Measurements from ENCODE around the gene NECTIN1. TPM values are rescaled to one million over a fixed set of nuclear protein-coding genes. Genes with fewer than 3 reads are reported as not detected.

Gene NECTIN1
- total RNA-seq, 2 experiments from 2014 or later, result 1.5 TPM

- POLR2A ChIA-PET, result no interaction called here
- Mint-ChIP-seq H3K27ac (no peak overlapping the region), H3K9me3 (no peaks in the 10 kb centered on the region), H3K27me3 (peaks cover 7% of the 10 kb centered on the region), H3K4me1 (no peaks in the 10 kb centered on the region), H3K4me3 (no peak overlapping the region), H3K36me3 (no peaks in the 10 kb centered on the region)
- DNase-seq (no peak), ATAC-seq (ENCODE audit: low read depth) (no peak)
Observed at GRCh38 chr11:119591836-119592310, 137.1 kb downstream of the NECTIN1 start.

- no peak for DNase-seq
- Mint-ChIP-seq H3K27ac (no peak overlapping the region), H3K27me3 (peaks cover 16% of the 10 kb centered on the region), H3K9me3 (no peaks in the 10 kb centered on the region), H3K36me3 (no peaks in the 10 kb centered on the region), H3K4me1 (no peaks in the 10 kb centered on the region), H3K4me3 (no peak overlapping the region)
- POLR2A ChIA-PET, result no interaction called here
- no peak for ATAC-seq (ENCODE audit: low read depth)
Observed at GRCh38 chr11:119590651-119591351, 138.2 kb downstream of the NECTIN1 start.

- POLR2A ChIA-PET, result no interaction called here
- no peak overlapping the region for H3K4me3 Mint-ChIP-seq
- H3K27me3 Mint-ChIP-seq, result peaks cover 27% of the 10 kb centered on the region
- no peak for ATAC-seq (ENCODE audit: low read depth)
- peaks cover under 1% of the 10 kb centered on the region for H3K4me1 Mint-ChIP-seq
- H3K36me3 Mint-ChIP-seq, result no peaks in the 10 kb centered on the region
- H3K9me3 Mint-ChIP-seq, result no peaks in the 10 kb centered on the region
- no peak overlapping the region for H3K27ac Mint-ChIP-seq
- no peak for DNase-seq
Observed at GRCh38 chr11:119589001-119589400, 140.0 kb downstream of the NECTIN1 start.

Data from activated naive CD8-positive, alpha-beta T cell treated with anti-CD3 and anti-CD28 coated beads, Interleukin-2, amount 10 ng/mL, durations not matched to agents 7 days and 5 days (primary cell).